Measurements from ENCODE around the gene BLID.

Gene BLID

GRCh38 chr11:122139595-122139866, 23.5 kb upstream of the BLID start:
- DNase-seq (ENCODE audit: low read depth), result peak; percentile 60

GRCh38 chr11:122138744-122139594, 23.0 kb upstream of the BLID start:
- DNase-seq (ENCODE audit: low read depth), result peak; percentile 66

- DNase-seq (ENCODE audit: low read depth), result peak; percentile 96
These were observed 21.2 kb upstream of the BLID start for GRCh38 chr11:122137078-122137793.

GRCh38 chr11:122131126-122131525, 15.1 kb upstream of the BLID start:
- DNase-seq (ENCODE audit: low read depth), result no peak

- DNase-seq (ENCODE audit: low read depth), result peak; percentile 49
These were observed 12.1 kb upstream of the BLID start for GRCh38 chr11:122128146-122128545.

GRCh38 chr11:122127020-122127419, 11.0 kb upstream of the BLID start:
- DNase-seq (ENCODE audit: low read depth), result no peak

GRCh38 chr11:122126024-122126688, 10.1 kb upstream of the BLID start:
- DNase-seq (ENCODE audit: low read depth), result no peak

- DNase-seq (ENCODE audit: low read depth), result peak; percentile 58
These were observed 7.4 kb upstream of the BLID start for GRCh38 chr11:122123263-122123929.

- no peak for DNase-seq (ENCODE audit: low read depth)
These were observed 6.2 kb upstream of the BLID start for GRCh38 chr11:122122179-122122578.

GRCh38 chr11:122120096-122120495, 4.1 kb upstream of the BLID start:
- DNase-seq (ENCODE audit: low read depth), result no peak

GRCh38 chr11:122116591-122116990, 576 bp upstream of the BLID start:
- DNase-seq (ENCODE audit: low read depth), result no peak

- no peak for DNase-seq (ENCODE audit: low read depth)
These were observed 1.0 kb downstream of the BLID start for GRCh38 chr11:122114976-122115375.

- DNase-seq (ENCODE audit: low read depth), result peak; percentile 60
These were observed 1.9 kb downstream of the BLID start for GRCh38 chr11:122113836-122114825.

- no peak for DNase-seq (ENCODE audit: low read depth)
These were observed 3.3 kb downstream of the BLID start for GRCh38 chr11:122112470-122113365.

GRCh38 chr11:122109932-122110331, 6.1 kb downstream of the BLID start:
- DNase-seq (ENCODE audit: low read depth), result no peak

- no peak for DNase-seq (ENCODE audit: low read depth)
These were observed 7.2 kb downstream of the BLID start for GRCh38 chr11:122108828-122109227.

GRCh38 chr11:122108192-122108799, 7.7 kb downstream of the BLID start:
- DNase-seq (ENCODE audit: low read depth), result peak; percentile 54

GRCh38 chr11:122107566-122107965, 8.4 kb downstream of the BLID start:
- DNase-seq (ENCODE audit: low read depth), result no peak

GRCh38 chr11:122107045-122107444, 9.0 kb downstream of the BLID start:
- DNase-seq (ENCODE audit: low read depth), result no peak

All from iris pigment epithelial cell (primary cell).